CD1c-positive myeloid dendritic cell (primary cell): ENCODE results near the gene ZNF850.
A peak's percentile ranks its signal among the peaks of the same experiment; 100 is the strongest.
"Not testable (repeated sequence)": the region's sequence is repeated elsewhere in the genome, so short reads cannot be mapped to it uniquely, and the experiment has no call there.

Source experiments
- DNase-seq: peaks from one replicate; pipeline ENCODE4 v3.0.0-alpha.2; 2016; ENCODE audit errors: extremely low spot score

The ZNF850 gene

GRCh38 chr19:36772311-36773222 lies at the start of gene ZNF850:
ZNF850 (minus strand) TSS chr19:36772807; CDS start chr19:36762606, 10,201 bp downstream.
- DNase-seq, result peak; percentile 98

- no peak for DNase-seq
Measured at GRCh38 chr19:36821758-36822157, 49.2 kb upstream of the ZNF850 start.

- no peak for DNase-seq
Measured at GRCh38 chr19:36819130-36819630, 46.6 kb upstream of the ZNF850 start.

GRCh38 chr19:36807029-36807428 lies 34.4 kb upstream of the ZNF850 start:
- DNase-seq, result no peak

- no peak for DNase-seq
Measured at GRCh38 chr19:36805364-36805763, 32.8 kb upstream of the ZNF850 start.

GRCh38 chr19:36797786-36798108 lies 25.1 kb upstream of the ZNF850 start:
- DNase-seq, result no peak

GRCh38 chr19:36796714-36796992 lies 24.0 kb upstream of the ZNF850 start:
- no peak for DNase-seq

- not testable (repeated sequence) for DNase-seq
Measured at GRCh38 chr19:36791420-36792141, 19.0 kb upstream of the ZNF850 start.

- no peak for DNase-seq
Measured at GRCh38 chr19:36775768-36776167, 3.2 kb upstream of the ZNF850 start.

GRCh38 chr19:36773223-36773579 lies 594 bp upstream of the ZNF850 start:
- no peak for DNase-seq

GRCh38 chr19:36771261-36772231 lies 1.1 kb downstream of the ZNF850 start:
- peak; percentile 67 for DNase-seq

- no peak for DNase-seq
Measured at GRCh38 chr19:36750066-36750691, 22.4 kb downstream of the ZNF850 start.

GRCh38 chr19:36749613-36750012 lies 23.0 kb downstream of the ZNF850 start:
- not testable (repeated sequence) for DNase-seq

- DNase-seq, result no peak
Measured at GRCh38 chr19:36748431-36749275, 24.0 kb downstream of the ZNF850 start.

- no peak for DNase-seq
Measured at GRCh38 chr19:36747750-36748149, 24.9 kb downstream of the ZNF850 start.

- no peak for DNase-seq
Measured at GRCh38 chr19:36745870-36746269, 26.7 kb downstream of the ZNF850 start.

GRCh38 chr19:36736166-36736565 lies 36.4 kb downstream of the ZNF850 start:
- not testable (repeated sequence) for DNase-seq

- no peak for DNase-seq
Measured at GRCh38 chr19:36719687-36720556, 52.7 kb downstream of the ZNF850 start.

- no peak for DNase-seq
Measured at GRCh38 chr19:36709423-36709822, 63.2 kb downstream of the ZNF850 start.

GRCh38 chr19:36707134-36707533 lies 65.5 kb downstream of the ZNF850 start:
- DNase-seq, result no peak
